HG03025 (cell line): ENCODE results near the gene DACT3.

ENCODE experiments used
- ATAC-seq: cut with Tn5 transposase; IDR thresholded peaks from one replicate; pipeline ENCODE4 v1.9.1; 2021; ENCODE audit warnings: mild to moderate bottlenecking, moderate library complexity; ENCODE audit not compliant: unreplicated experiment, low FRiP score

DACT3 gene

GRCh38 chr19:46614114-46614722, 46.8 kb downstream of the DACT3 start:
- ATAC-seq: no peak

DNA sequence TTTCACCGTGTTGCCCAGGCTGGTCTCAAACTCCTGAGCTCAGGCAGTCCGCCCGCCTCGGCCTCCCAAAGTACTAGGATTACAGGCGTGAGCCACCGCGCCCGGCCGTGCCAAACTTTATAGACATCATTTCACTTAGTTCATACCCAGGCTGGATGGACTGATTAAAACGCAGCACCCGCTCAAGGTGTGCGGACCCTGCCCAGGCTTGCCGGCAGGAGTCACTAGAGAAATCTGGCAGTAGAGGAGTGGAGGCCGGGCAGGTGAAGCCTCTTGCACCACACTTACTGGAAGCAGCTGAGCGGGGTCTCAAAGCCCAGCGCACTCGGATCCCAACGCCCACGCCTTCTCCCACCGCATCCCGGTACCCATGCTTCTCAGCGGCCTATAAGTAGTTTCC, 47.5 kb downstream of the DACT3 start:
- ATAC-seq: no peak

DNA sequence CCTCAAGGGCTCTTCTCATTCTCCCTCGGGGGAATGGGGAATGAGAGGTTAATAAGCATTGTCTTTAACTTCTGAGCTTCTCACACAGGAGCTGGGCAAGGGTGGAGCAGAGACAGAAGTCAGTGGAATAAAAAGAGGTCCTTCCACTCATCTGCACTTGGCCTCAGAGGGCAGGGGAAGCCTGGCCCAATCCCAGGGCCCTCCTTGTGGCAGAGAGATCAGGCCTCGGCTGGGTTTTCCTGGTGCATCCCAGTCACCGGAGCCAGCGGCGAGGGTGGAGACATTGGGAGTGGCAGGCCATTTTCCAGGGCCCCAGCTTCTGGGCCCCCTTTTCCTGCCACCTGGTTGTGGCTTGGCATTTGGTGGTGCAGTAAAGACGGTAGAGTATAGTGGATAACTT, 49.2 kb downstream of the DACT3 start:
- ATAC-seq: no peak

DNA sequence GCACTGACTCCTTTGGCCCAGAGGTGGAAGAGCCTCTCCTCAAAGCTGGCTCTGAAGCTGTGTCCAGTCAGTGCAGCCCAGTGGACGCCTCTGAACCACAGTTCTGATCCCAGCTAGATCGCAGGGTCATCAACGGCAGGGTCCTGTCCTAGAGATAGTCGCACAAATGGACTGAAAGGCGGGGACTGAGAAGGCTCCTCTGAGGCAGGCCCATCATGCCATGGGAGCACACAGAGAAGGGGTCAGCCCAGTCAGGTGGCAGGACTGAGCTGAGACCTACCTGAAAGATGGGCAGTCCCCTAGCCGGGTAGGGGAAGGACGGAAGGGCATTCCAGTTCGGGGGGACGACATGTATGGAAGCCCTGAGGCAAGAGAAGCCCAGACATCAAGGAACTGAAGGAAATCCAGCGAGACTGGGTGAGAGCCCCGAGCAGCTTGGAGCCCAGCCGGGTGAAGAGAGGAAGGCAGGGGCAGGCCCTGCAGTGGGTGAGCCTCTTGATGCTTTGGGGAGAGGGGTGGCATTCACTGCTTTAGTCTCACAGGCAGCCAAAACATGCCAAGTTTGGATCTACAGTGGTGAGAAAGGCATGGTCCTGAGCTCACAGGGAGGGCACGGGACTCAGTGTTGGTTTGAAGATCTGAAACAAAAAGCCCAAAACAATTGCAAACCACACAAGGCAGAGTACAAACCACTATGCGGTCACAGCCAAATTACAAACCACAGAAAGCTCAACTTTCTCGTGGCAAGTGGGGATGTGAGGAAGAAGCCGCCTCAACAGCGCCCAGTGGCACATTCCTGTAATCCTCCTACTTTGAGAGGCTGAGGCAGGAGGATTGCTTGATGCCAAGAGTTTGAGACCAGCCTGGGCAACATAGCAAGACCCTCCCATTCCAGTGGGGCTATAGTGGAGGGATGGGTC, 49.9 kb downstream of the DACT3 start:
- ATAC-seq: no peak

DNA sequence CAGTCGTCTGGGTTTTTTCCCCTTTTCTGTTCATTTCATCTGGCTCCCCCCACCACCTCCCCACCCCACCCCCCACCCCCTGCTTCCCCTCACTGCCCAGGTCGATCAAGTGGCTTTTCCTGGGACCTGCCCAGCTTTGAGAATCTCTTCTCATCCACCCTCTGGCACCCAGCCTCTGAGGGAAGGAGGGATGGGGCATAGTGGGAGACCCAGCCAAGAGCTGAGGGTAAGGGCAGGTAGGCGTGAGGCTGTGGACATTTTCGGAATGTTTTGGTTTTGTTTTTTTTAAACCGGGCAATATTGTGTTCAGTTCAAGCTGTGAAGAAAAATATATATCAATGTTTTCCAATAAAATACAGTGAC, 50.6 kb downstream of the DACT3 start:
- ATAC-seq: no peak

DNA sequence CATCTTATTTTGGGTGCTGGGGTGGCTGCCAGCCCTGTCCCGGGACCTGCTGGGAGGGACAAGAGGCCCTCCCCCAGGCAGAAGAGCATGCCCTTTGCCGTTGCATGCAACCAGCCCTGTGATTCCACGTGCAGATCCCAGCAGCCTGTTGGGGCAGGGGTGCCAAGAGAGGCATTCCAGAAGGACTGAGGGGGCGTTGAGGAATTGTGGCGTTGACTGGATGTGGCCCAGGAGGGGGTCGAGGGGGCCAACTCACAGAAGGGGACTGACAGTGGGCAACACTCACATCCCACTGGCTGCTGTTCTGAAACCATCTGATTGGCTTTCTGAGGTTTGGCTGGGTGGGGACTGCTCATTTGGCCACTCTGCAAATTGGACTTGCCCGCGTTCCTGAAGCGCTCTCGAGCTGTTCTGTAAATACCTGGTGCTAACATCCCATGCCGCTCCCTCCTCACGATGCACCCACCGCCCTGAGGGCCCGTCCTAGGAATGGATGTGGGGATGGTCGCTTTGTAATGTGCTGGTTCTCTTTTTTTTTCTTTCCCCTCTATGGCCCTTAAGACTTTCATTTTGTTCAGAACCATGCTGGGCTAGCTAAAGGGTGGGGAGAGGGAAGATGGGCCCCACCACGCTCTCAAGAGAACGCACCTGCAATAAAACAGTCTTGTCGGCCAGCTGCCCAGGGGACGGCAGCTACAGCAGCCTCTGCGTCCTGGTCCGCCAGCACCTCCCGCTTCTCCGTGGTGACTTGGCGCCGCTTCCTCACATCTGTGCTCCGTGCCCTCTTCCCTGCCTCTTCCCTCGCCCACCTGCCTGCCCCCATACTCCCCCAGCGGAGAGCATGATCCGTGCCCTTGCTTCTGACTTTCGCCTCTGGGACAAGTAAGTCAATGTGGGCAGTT, 51.2 kb downstream of the DACT3 start:
- ATAC-seq: no peak

- ATAC-seq: no peak
These were observed 52.2 kb downstream of the DACT3 start for GRCh38 chr19:46608581-46609345.

DNA sequence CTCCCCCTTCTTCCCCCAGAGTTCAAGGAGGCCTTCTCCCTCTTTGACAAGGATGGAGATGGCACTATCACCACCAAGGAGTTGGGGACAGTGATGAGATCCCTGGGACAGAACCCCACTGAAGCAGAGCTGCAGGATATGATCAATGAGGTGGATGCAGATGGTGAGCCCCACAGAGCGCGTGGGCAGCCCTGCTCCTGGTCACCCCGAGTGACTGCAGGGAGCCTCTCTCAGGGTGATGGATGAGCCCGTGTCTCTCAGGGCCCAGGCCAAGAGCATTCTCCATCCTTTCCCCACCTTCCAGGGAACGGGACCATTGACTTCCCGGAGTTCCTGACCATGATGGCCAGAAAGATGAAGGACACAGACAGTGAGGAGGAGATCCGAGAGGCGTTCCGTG, 52.8 kb downstream of the DACT3 start:
- no peak for ATAC-seq

- ATAC-seq: no peak
These were observed 53.5 kb downstream of the DACT3 start for GRCh38 chr19:46607448-46607841.

GRCh38 chr19:46606681-46607447, 54.1 kb downstream of the DACT3 start:
- ATAC-seq: no peak

DNA sequence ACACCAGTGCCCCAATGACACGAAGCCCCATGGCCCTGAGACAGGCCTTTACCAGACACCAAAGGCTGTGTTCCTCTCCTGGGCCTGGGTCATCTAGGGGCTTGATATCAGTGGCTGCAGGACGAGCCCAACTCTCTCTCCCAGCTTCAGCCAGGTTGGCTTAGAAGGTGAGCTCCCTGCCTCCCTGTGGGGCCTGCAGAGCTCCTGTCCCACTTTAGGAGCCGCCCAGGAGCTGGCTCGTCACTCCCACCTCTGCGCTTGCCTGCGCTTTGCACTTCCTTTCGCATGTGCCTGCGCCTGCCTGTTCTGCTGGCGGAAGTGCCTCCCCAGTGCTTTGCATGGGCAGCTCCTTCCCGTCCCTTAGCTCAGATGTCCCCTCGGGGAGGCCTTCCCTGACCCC, 55.0 kb downstream of the DACT3 start:
- ATAC-seq: no peak

DNA sequence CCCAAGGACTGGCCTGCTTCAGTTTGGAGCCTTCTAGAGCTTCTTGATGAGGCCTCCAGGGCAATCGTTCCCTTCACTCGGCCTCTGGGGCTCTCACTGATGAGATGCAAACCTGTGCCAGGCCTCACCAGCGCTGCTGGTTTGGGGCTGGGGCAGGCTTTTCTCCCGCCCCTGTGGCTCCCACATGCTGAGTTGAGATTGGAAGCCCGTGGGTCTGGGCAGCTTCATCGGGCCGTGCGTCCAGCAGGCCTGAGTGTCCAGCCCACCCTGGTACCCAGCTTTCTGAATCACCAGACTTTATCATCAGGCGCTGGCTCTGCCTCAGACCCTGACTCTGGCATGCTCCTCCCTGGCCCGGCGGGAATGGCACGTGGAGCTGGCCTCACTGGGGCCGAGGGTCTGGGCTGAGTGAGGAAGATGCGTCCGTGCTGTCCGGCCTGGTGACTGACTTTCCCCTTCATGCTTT, 55.6 kb downstream of the DACT3 start:
- ATAC-seq: no peak

- ATAC-seq: no peak
These were observed 56.1 kb downstream of the DACT3 start for GRCh38 chr19:46604781-46605355.

DNA sequence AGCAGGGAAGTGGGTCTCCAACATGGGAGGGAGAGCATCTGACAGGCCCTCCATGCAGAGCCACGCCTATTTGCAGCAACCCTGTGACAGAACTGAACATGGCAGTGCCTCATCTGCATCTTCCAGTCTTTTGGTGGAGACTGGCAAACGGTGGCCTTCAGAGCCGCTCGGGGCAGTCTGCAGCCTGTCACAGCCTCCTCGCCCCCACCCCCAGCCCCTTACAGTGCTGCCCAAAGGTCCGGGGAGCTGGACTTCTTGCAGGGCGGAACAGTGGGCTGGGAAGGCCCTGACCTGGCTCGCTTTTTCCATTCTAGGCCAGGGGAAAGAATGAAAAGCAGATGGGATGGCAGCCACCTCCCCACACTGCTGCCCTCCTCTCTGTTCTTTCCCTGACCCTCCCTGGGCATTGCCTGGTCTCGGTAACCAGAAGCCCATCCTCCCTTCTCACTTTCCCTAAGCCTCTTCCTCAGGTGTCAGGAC, 57.2 kb downstream of the DACT3 start:
- ATAC-seq: no peak

DNA sequence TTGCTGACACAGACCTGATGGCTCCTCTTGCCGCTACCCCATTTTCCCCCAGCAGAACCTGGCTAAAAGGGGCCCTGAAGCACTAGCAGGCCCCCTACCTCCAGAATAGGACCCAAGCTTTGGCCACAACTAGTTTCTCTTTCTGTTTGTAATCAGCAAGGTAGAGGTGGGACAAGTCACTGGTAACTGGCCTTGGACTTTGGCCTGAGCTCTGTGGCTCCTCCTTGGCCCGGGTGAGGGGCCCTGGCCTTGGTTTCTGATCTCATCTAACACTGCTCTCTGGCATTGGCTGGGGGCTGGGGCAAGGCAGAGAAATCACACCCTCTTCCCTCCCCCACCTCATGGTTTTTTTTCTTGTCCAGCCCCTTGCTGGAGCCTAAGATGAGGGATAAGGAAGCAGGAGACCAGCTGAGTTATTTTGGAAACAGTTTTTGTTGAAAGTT, 57.8 kb downstream of the DACT3 start:
- no peak for ATAC-seq

GRCh38 chr19:46602392-46603194, 58.4 kb downstream of the DACT3 start:
- no peak for ATAC-seq

- ATAC-seq: peak; percentile 20
These were observed 59.4 kb downstream of the DACT3 start, which contains the start of gene CALM3 for GRCh38 chr19:46601318-46602224. Gene CALM3, plus strand, starts transcription at chr19:46601330. Its CDS starts 105 bp downstream, at chr19:46601435.
